PFSK-1 (cell line): ENCODE measurements around the gene ZNF740.

Source experiments
- FOXP2 ChIP-seq: optimal IDR thresholded peaks from 2 replicates; pipeline ENCODE3; 2011; ENCODE audit warnings: borderline replicate concordance, control low read depth, inconsistent platforms; ENCODE audit not compliant: insufficient read depth; ENCODE audit errors: extremely low read length, extremely low read depth
- POLR2AphosphoS5 ChIP-seq: IDR thresholded peaks from 2 replicates; pipeline ENCODE4 v1.6.1; 2012; ENCODE audit warnings: low read depth, mild to moderate bottlenecking, control low read depth, low read length, moderate library complexity
- SIN3A ChIP-seq: IDR thresholded peaks from 2 replicates; pipeline ENCODE4 v1.6.1; 2012; ENCODE audit warnings: mild to moderate bottlenecking, low read length, moderate library complexity, borderline replicate concordance; ENCODE audit not compliant: insufficient read depth
- TAF1 ChIP-seq: IDR thresholded peaks from 2 replicates; pipeline ENCODE4 v1.6.1; 2012; ENCODE audit warnings: low read length, control low read depth, borderline replicate concordance; ENCODE audit not compliant: insufficient read depth
- TF ChIP-seq, protein P1 (sequence below), 2 experiments: IDR thresholded peaks; 2 replicates each; pipeline versions ENCODE4 v1.6.1 to v1.8.0; 2011 to 2012; ENCODE audit warnings: low read depth in 2 of 2, low read length in 2 of 2, control low read depth in 1 of 2, inconsistent platforms in 1 of 2, mild to moderate bottlenecking in 1 of 2, moderate library complexity in 1 of 2; ENCODE audit not compliant: insufficient read depth in 1 of 2

The ZNF740 gene

DNA sequence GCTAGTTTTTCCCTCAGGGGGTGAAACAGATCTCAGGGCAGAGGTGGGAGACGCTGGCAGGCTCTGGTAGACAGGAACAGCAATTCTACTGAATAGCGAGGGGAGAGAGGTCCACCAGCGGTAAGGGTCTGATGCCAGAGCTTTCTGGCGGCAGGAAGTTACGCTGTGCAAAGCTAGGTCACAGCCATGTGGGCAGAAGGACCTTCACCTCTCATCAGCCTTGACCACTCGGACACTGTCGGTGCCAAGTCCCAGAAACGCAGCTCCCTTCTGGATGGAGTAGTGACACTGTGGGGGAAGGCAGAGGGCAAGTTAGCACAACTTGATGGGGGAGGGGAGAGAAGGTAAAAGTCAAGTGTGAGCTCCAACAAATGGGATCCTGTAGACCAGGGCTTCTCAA, 10.3 kb upstream of the ZNF740 start:
- TF ChIP-seq SIN3A = no peak
- TF ChIP-seq, protein P1, sequence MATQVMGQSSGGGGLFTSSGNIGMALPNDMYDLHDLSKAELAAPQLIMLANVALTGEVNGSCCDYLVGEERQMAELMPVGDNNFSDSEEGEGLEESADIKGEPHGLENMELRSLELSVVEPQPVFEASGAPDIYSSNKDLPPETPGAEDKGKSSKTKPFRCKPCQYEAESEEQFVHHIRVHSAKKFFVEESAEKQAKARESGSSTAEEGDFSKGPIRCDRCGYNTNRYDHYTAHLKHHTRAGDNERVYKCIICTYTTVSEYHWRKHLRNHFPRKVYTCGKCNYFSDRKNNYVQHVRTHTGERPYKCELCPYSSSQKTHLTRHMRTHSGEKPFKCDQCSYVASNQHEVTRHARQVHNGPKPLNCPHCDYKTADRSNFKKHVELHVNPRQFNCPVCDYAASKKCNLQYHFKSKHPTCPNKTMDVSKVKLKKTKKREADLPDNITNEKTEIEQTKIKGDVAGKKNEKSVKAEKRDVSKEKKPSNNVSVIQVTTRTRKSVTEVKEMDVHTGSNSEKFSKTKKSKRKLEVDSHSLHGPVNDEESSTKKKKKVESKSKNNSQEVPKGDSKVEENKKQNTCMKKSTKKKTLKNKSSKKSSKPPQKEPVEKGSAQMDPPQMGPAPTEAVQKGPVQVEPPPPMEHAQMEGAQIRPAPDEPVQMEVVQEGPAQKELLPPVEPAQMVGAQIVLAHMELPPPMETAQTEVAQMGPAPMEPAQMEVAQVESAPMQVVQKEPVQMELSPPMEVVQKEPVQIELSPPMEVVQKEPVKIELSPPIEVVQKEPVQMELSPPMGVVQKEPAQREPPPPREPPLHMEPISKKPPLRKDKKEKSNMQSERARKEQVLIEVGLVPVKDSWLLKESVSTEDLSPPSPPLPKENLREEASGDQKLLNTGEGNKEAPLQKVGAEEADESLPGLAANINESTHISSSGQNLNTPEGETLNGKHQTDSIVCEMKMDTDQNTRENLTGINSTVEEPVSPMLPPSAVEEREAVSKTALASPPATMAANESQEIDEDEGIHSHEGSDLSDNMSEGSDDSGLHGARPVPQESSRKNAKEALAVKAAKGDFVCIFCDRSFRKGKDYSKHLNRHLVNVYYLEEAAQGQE (IDR thresholded peaks at IDR 0.05; ENCODE audit: insufficient read depth in 1 of 2, low read depth in 2 of 2, low read length in 2 of 2) = no peak
- TF ChIP-seq POLR2AphosphoS5 = no peak
- TF ChIP-seq TAF1 = no peak
- no peak for TF ChIP-seq FOXP2

DNA sequence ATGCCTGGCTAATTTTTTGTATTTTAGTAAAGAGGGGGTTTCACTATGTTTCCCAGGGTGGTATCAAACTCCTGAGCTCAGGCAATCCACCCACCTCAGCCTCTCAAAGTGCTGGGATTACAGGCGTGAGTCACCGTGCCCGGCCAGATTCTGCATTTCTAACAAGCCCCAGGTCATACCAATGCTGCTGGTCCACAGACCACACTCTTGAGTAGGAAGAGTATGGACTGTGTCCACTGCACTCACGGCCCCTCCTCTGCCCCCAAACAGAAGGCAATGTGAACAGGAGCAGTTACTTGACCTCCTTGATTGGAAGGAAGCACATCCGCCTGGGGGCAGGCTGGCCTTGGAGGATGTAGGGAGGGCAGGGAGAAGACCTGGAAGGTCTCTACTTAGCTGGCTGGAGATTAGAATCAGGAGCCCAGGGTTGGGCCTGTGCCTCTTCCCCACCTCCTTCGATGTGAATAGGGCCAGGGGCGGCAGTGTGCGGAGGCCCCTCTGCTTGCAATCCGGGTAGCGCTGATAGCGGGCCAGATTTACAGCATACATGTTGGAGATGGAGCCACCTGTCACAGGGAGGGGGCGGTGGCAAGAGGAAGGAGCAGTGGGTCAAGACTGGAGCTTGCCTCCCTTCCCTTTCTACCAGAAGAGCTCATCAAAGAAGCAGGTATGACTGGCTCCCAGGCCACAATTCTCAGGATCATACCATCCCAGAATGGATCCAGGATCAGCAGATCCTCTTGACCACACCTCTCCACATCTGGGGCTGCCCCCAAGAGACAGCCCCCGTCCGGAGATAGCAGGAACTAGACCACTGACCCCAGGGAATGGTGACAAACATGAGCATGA, 9.4 kb upstream of the ZNF740 start:
- TF ChIP-seq FOXP2 (no peak), POLR2AphosphoS5 (no peak), SIN3A (no peak), TAF1 (no peak)
- TF ChIP-seq, protein P1 (IDR thresholded peaks at IDR 0.05; ENCODE audit: insufficient read depth in 1 of 2, low read depth in 2 of 2, low read length in 2 of 2) = no peak

DNA sequence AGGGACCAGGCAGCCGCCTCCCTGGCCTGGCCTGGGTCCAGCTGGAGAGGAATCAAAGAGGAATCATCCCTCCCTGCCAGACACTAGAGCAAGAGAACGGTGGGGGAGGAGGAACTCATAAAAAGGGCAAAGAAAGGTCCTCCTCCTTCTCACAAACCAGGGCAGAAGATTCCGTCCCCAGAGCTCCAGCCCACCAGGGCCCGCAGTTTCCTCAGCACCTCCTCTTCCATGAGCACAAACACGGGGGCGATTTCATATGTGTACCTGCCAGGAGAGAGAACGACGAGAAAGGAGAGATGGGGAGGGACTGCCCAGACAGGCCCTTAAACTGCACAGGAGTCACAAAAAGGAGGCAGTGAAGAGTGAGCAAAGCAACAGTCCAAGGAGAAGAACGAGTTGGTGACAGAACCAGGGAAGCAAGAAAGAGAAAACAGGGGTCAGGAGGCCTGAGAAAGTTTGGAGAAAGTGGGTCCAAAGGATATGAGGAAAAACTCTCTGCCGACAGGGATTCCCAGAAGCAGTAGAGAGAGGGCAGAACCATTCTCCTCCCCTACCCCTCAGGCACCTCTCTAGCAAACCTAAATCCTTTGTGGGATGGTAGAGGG, 8.7 kb upstream of the ZNF740 start:
- TF ChIP-seq POLR2AphosphoS5 (no peak), TAF1 (no peak), SIN3A (no peak), FOXP2 (no peak)
- TF ChIP-seq, protein P1 (IDR thresholded peaks at IDR 0.05; ENCODE audit: insufficient read depth in 1 of 2, low read depth in 2 of 2, low read length in 2 of 2) = no peak

DNA sequence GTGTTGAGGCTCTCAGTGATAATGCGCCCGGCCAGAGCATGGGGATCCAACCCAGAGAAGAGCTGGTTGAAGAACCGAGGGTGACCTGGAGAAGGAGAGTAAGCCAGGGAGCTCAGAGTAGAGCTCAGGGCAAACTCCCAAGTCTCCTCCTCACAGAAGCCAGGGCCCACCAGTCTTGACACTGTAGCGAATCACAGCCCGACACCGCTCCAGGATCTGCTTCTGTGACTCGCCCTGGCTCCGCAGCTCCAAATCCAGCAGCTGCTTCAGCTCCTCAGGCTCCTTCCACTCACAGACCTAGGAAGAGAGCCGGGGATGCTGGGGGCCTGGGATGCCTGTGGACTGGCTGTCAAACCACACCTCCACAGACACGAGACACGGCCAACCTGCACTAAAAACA, 8.2 kb upstream of the ZNF740 start:
- TF ChIP-seq TAF1 (no peak), FOXP2 (no peak), SIN3A (no peak), POLR2AphosphoS5 (no peak)
- TF ChIP-seq, protein P1 (IDR thresholded peaks at IDR 0.05; ENCODE audit: insufficient read depth in 1 of 2, low read depth in 2 of 2, low read length in 2 of 2) = no peak

DNA sequence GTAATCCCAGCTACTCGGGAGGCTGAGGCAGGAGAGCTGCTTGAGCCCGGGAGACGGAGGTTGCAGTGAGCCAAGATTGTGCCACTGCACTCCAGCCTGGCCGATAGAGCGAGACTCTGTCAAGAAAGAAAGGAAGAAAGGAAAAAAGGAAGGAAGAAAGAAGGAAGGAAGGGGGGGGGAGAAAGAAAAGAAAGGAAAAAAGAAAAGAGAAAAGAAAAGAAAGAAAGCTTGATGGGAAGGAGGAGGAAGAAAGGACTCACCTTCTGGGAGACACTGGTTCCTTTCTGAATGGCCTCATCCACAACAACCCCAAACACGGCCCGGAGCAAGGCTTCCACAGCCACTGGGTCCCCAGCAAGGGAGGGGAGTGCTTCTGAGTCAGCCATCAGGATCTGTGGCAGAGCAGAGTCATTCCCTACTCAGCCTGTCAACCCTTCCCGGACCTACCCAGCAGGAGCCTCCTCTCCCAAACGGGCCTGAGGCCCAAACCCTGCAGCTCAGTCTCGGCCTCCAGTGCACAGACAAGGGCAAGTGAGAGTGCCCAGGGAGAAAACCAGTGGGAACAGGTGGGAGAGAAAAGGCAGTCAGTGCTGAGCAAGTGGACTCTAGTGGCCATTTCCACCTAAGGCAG, 7.3 kb upstream of the ZNF740 start:
- no peak for TF ChIP-seq FOXP2
- TF ChIP-seq SIN3A = no peak
- TF ChIP-seq, protein P1 (IDR thresholded peaks at IDR 0.05; ENCODE audit: insufficient read depth in 1 of 2, low read depth in 2 of 2, low read length in 2 of 2) = no peak
- no peak for TF ChIP-seq POLR2AphosphoS5
